Thymus (tissue), 11 donors: Measurements from ENCODE around the gene BSPRY. TPM values are rescaled to one million over a fixed set of nuclear protein-coding genes. Genes with fewer than 3 reads are reported as not detected.

Experiments used
- DNase-seq, 9 donors: peaks; one replicate each; pipeline ENCODE4 v3.0.0-alpha.2; 2013; ENCODE audit warnings: low spot score in 9 of 9, low read depth in 6 of 9, missing footprints in 1 of 9
- H3K27ac ChIP-seq, 2 donors: one replicate each; pipeline ENCODE4 v1.5.1; 2013; ENCODE audit warnings: control low read depth in 1 of 2, low read depth in 1 of 2, low read length in 1 of 2, mild to moderate bottlenecking in 1 of 2, moderate library complexity in 1 of 2
- H3K27me3 ChIP-seq, 2 donors: one replicate each; pipeline ENCODE4 v1.5.1; 2013; ENCODE audit warnings: low read length in 1 of 2; ENCODE audit not compliant: control insufficient read depth in 2 of 2, insufficient read depth in 1 of 2
- H3K36me3 ChIP-seq, 2 donors: one replicate each; pipeline ENCODE4 v1.5.1; 2013; ENCODE audit warnings: low read length in 1 of 2, mild to moderate bottlenecking in 1 of 2, moderate library complexity in 1 of 2; ENCODE audit not compliant: control insufficient read depth in 2 of 2, insufficient read depth in 2 of 2
- H3K4me1 ChIP-seq, 2 donors: one replicate each; pipeline ENCODE4 v1.5.1; 2013; ENCODE audit warnings: low read length in 2 of 2; ENCODE audit not compliant: control insufficient read depth in 2 of 2, insufficient read depth in 2 of 2
- H3K4me3 ChIP-seq, 2 donors: one replicate each; pipeline ENCODE4 v1.5.1; 2013; ENCODE audit warnings: low read length in 2 of 2, control low read depth in 1 of 2, mild to moderate bottlenecking in 1 of 2
- H3K9me3 ChIP-seq, 2 donors: one replicate each; pipeline ENCODE4 v1.5.1; 2013; ENCODE audit warnings: low read length in 1 of 2, mild to moderate bottlenecking in 1 of 2; ENCODE audit not compliant: control insufficient read depth in 2 of 2, insufficient read depth in 1 of 2
- WGBS: extraction: QIAGEN DNeasy Blood & Tissue Kit; methylation state at CpG from one replicate; pipeline ENCODE4 v1.1.7; 2013; 5-methylcytosine and 5-hydroxymethylcytosine counted together
- polyA plus RNA-seq: library from polyadenylated mRNA; stranded (reverse); fragments of 200-250 nt; gene quantifications from one replicate; pipeline ENCODE4 v1.2.3, GENCODE V29; 2013
- total RNA-seq: library from RNA; stranded (reverse); fragments of 120-200 nt; gene quantifications from one replicate; pipeline ENCODE4 v1.2.4, GENCODE V29; 2013
- donor health status: healthy.

Gene BSPRY
- total and polyA plus RNA-seq, 2 donors: 2.3 to 6.1 TPM

DNA sequence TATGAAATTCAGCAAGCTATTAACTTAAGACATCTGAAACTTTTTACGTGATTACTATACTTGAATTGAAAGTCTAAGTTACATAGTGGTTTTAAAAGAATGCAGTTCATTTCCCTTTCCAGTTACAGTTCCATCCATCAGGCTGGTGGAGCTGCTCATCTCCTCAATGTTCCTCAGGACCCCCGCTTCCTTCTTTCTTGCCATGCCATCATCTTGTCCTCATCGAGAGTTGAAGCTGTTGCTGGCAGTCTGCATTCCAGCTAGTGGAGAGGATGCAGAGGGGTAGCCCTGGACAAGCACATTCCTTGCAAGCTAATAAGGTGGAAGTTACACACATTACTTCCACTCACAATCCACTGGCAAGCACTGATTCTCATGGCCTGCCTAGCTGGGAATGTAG, 37.4 kb upstream of the BSPRY start:
- no peak for DNase-seq
- H3K27me3 ChIP-seq: no peaks in the 10 kb centered on the region
- H3K27ac ChIP-seq: no peak overlapping the region
- no peaks in the 10 kb centered on the region for H3K4me1 ChIP-seq
- no peaks in the 10 kb centered on the region for H3K9me3 ChIP-seq
- H3K4me3 ChIP-seq: no peak overlapping the region
- H3K36me3 ChIP-seq: no peaks in the 10 kb centered on the region
- 95% methylated on average over 3 of the region's 3 CpGs for whole genome bisulfite sequencing

DNA sequence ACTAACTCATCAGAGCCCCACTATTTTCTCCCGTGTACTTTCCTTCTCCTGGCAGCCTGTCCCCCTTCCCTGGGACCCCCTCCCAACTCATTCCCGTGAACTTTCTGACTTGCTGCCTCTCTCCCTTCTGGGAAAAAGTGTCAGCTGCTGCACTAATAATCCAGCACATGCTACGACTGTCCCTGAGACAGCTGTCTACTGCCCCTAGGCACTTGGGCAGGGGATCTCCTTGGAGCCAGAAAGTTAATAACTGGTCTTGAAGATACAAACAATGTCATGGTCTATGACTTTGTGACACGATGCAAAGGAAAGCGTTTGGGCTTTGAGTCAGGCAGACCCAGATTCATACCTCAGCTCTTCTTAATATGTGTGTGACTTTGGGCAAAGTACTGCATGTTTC, 36.1 kb upstream of the BSPRY start:
- WGBS: 95% methylated on average over 5 of the region's 5 CpGs
- no peaks in the 10 kb centered on the region for H3K27me3 ChIP-seq
- no peak overlapping the region for H3K27ac ChIP-seq

DNA sequence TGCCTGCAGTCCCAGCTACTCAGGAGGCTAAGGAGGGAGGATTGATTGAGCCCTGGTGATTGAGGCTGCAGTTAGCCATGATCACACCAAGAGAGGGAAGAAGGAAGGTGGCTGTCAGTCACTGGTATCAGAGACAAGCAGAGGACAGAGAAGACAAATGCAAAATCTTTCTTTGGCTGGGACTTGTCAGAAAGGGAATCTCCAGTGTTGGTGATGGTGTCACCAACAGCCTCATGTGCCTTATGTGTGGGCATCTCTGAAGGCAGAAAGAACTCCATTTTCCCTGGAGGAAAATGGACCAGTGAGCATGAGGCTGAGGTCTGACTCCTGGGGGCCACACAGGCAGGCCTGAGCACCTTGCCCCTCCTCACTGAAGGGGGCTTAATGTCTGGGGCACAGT, 34.1 kb upstream of the BSPRY start:
- H3K27me3 ChIP-seq: no peaks in the 10 kb centered on the region
- no peak overlapping the region for H3K4me3 ChIP-seq
- H3K9me3 ChIP-seq: no peaks in the 10 kb centered on the region
- H3K4me1 ChIP-seq: no peaks in the 10 kb centered on the region
- DNase-seq: no peak
- no peaks in the 10 kb centered on the region for H3K36me3 ChIP-seq
- H3K27ac ChIP-seq: no peak overlapping the region

More for the DNA sequence above, 36.1 kb upstream of the BSPRY start:
- no peaks in the 10 kb centered on the region for H3K9me3 ChIP-seq
- no peak overlapping the region for H3K4me3 ChIP-seq
- no peaks in the 10 kb centered on the region for H3K36me3 ChIP-seq
- no peak for DNase-seq
- H3K4me1 ChIP-seq: no peaks in the 10 kb centered on the region

- Histone ChIP-seq H3K27me3 (no peaks in the 10 kb centered on the region), H3K36me3 (no peaks in the 10 kb centered on the region), H3K4me3 (no peak overlapping the region), H3K27ac (no peak overlapping the region), H3K9me3 (no peaks in the 10 kb centered on the region), H3K4me1 (no peaks in the 10 kb centered on the region)
- DNase-seq: no peak
- 98% methylated on average over 4 of the region's 4 CpGs for WGBS
These were observed 33.3 kb upstream of the BSPRY start for GRCh38 chr9:113316030-113316429.

GRCh38 chr9:113317777-113318176, 31.6 kb upstream of the BSPRY start:
- WGBS: 93% methylated on average over 2 of the region's 2 CpGs
- Histone ChIP-seq H3K4me1 (no peaks in the 10 kb centered on the region), H3K9me3 (no peaks in the 10 kb centered on the region), H3K4me3 (no peak overlapping the region), H3K27me3 (no peaks in the 10 kb centered on the region), H3K27ac (no peak overlapping the region), H3K36me3 (no peaks in the 10 kb centered on the region)
- no peak for DNase-seq

DNA sequence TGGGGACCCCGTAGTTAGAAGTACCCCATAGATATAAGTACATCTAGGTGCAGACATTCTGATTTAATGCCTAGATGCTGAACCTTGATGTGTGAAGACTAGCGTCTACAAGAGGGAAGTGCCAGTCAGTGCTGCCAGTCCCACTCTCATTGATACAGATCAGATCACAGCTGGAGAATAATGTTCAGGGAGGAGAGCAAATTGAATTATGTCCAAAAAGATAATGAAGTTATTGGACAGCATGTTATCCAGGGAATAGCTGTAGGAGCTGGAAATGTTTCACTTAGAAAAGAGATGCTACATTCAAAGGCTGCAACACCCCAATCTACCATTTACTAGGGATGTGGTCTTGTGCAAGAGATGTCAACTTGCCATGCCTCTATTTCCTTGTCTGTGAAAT, 30.3 kb upstream of the BSPRY start:
- no peak overlapping the region for H3K4me3 ChIP-seq
- no peaks in the 10 kb centered on the region for H3K4me1 ChIP-seq
- no peak overlapping the region for H3K27ac ChIP-seq
- no peaks in the 10 kb centered on the region for H3K27me3 ChIP-seq
- no peaks in the 10 kb centered on the region for H3K9me3 ChIP-seq
- H3K36me3 ChIP-seq: no peaks in the 10 kb centered on the region
- DNase-seq: no peak
- WGBS: 97% methylated on average over 2 of the region's 2 CpGs

DNA sequence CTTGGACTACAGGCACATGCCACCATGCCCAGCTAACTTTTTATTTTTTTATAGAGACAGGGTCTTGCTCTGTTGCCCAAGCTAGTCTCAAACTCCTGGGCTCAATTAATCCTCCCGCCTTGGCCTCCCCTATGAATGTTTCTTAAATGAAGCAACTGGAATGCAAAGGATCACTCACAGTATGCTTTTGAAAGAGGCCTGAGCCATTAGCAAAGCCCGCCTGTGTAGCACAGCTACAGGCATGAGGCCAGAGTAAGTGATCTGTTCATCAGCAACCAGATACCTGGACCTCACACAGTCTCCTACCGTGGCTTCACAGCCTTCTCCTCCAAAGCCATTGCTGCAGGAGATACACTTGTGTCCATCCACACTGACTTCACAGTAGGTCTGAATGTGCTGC, 29.3 kb upstream of the BSPRY start:
- no peak overlapping the region for H3K27ac ChIP-seq
- WGBS: 96% methylated on average over 3 of the region's 3 CpGs
- no peak for DNase-seq

GRCh38 chr9:113322671-113323070, 26.7 kb upstream of the BSPRY start:
- no peak for DNase-seq
- Histone ChIP-seq H3K9me3 (no peaks in the 10 kb centered on the region), H3K4me1 (no peaks in the 10 kb centered on the region), H3K4me3 (no peak overlapping the region), H3K27ac (no peak overlapping the region), H3K27me3 (no peaks in the 10 kb centered on the region), H3K36me3 (no peaks in the 10 kb centered on the region)
- WGBS: 94% methylated on average over 6 of the region's 6 CpGs

More for the DNA sequence above, 29.3 kb upstream of the BSPRY start:
- H3K36me3 ChIP-seq: no peaks in the 10 kb centered on the region
- H3K9me3 ChIP-seq: no peaks in the 10 kb centered on the region
- H3K4me1 ChIP-seq: no peaks in the 10 kb centered on the region
- H3K4me3 ChIP-seq: no peak overlapping the region
- H3K27me3 ChIP-seq: no peaks in the 10 kb centered on the region

GRCh38 chr9:113326230-113326629, 23.1 kb upstream of the BSPRY start:
- no peaks in the 10 kb centered on the region for H3K4me1 ChIP-seq
- H3K36me3 ChIP-seq: no peaks in the 10 kb centered on the region
- H3K9me3 ChIP-seq: no peaks in the 10 kb centered on the region
- H3K27ac ChIP-seq: no peak overlapping the region
- DNase-seq: no peak
- H3K27me3 ChIP-seq: no peaks in the 10 kb centered on the region
- 97% methylated on average over 4 of the region's 4 CpGs for WGBS
- H3K4me3 ChIP-seq: no peak overlapping the region
